ENCODE results near the gene CD70.
"Not testable (repeated sequence)": the region's sequence is repeated elsewhere in the genome, so short reads cannot be mapped to it uniquely, and the experiment has no call there.

DNA sequence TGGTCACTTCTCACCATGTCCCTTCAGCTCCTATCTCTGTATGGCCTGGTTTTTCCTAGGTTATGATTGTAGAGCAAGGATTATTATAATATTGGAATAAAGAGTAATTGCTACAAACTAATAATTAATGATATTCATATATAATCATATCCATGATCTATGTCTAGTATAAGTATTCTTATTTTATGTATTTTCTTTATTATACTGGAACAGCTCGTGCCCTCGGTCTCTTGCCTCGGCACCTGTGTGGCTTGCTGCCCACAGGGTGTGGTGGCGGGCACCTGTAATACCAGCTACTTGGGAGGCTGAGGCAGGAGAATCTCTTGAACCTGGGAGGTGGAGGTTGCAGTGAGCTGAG is 42.5 kb upstream of the CD70 start:
- not testable (repeated sequence) for TF ChIP-seq POLR2A (IDR thresholded peaks at IDR 0.05; ENCODE audit: low read length); GATA1 (IDR thresholded peaks at IDR 0.05; ENCODE audit: low read depth, low read length)

Measured in erythroblast (primary cell).